COR-L47 (cell line): ENCODE measurements around the gene CCDC34.

ENCODE experiments used
- DNase-seq: peaks from one replicate; lab custom pipeline; 2025; lab: John Stamatoyannopoulos, UW

Gene CCDC34, protein sequence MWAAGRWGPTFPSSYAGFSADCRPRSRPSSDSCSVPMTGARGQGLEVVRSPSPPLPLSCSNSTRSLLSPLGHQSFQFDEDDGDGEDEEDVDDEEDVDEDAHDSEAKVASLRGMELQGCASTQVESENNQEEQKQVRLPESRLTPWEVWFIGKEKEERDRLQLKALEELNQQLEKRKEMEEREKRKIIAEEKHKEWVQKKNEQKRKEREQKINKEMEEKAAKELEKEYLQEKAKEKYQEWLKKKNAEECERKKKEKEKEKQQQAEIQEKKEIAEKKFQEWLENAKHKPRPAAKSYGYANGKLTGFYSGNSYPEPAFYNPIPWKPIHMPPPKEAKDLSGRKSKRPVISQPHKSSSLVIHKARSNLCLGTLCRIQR

DNA sequence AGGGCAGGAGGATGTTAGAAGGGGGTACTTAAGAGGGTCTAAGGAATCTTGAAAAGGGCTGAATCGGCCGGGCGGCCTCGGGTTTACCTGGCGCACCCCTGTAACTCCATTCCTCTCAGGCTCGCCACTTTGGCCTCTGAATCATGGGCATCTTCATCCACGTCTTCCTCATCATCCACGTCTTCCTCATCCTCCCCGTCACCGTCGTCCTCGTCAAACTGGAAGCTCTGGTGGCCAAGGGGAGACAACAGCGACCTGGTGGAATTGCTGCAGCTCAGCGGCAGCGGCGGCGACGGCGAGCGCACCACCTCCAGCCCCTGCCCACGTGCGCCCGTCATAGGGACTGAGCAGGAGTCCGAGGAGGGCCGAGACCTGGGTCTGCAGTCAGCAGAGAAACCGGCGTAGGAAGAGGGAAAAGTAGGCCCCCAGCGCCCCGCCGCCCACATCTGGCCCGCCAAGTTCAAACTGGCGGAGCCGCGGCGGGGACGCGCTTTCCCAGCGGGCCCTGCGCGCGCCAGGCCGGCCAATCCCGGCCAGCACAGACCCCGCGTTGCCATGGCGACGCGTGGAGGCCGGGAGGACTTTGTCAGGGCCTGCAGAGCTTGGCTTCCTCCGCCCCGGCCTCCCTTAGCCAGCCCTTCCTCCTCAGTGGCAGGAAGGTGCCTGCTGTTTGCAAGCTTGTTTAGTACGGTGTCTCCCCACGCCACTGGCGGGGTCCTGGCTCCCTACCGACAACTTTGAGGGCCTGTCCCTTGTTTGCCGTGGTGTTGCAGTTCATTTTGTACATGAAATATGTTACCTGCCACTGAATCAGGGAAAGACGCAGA, at the start of gene CCDC34:
TSS of gene CCDC34 (minus strand) at position 467 of the 827 bp plus-strand sequence. CDS start at position 446, 21 bp downstream.
- peak; percentile 95 for DNase-seq

DNA sequence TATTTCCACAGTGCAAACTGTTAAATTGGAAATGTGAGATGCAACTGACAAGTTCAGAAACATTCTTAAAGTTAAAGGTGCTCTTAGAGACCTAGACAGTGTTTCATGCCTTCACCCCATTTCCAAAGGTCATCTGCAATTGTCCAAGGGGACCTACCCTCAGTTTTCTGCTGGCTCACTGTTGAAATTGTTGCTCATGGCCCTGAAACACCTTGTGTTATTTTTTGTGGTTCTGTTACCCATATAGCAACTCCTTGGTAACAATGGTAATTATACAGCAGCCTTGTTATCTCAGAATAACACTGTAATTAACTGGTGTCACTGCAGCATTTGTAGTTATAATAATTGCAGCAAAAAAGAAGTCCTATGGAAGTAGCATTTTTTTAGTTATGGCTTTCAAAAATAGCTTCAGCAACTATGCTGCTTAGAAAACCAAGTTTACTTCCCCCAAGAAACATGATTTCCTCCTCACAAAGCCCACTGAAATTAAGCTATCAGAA, 49.2 kb upstream of the CCDC34 start:
- peak; percentile 45 for DNase-seq

DNA sequence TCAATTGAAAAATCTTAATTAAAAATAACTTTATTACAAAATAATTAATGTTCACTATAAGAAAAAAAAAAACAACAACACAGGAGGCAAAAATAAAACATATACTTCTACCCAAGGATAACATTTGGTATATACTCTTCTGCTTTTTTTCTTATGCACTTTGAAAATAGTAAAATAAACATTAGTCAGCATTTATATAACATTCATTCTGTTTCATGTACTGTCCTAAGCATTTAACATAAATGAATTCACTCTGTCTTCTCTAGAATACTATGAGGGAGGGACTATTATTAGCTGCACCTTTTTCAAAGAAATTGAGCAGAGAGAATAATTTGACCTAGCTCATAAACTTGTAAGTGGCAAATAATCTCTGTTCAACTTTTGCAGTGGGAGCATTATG, 48.3 kb upstream of the CCDC34 start:
- no peak for DNase-seq

DNA sequence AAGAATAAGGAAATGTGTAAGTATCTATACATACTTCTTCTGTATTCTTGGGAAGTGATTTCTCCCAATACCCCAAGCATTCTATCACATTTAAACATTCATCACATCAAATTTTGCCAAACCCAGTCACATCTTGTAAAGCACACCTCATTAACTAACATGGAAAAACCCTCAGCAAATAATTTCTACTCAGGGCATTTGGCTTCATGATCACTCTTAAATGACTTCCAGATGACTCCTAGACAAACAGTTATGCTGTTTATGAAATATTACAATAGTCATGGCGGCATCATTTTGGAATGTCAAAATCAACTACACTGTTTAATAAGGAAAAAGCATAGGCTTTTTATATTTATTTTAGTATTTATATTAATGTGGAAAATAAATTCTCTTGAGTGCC, 47.3 kb upstream of the CCDC34 start:
- DNase-seq, result no peak

DNA sequence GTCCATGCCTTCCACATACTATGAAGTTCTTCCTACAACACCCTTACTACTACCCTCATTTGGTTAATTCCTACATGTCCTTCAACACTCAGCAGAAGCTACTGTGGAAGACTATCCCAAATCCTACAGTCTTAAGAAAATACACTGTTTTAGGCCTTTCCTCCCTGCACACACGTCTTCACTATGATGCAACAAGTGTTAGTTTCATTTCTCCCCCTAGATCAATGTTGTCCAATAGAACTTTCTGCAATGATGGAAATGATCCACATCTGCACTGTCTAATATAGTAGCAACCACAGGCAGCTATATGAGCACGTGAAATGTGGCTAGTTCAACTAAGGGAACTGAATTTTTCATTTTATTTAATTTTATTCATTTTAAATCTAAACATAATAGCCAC, 46.7 kb upstream of the CCDC34 start:
- no peak for DNase-seq

DNA sequence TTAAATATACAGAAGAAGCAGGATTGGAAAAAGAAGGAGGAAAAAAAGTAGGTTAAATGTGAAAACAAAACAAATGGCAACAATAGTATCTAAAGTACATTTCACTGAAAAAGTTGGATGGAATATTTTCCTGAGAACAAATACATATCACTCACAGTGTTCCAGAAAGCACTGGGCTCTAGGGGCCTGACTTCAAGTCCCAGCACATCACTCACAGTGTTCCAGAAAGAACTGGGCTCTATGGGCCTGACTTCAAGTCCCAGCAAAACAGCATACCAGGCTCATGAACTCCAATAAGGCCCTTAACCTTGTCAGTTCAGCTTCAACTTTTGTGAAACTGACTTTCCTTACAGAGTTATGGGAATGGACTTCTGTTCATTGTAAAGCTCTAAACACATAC, 46.0 kb upstream of the CCDC34 start:
- no peak for DNase-seq

DNA sequence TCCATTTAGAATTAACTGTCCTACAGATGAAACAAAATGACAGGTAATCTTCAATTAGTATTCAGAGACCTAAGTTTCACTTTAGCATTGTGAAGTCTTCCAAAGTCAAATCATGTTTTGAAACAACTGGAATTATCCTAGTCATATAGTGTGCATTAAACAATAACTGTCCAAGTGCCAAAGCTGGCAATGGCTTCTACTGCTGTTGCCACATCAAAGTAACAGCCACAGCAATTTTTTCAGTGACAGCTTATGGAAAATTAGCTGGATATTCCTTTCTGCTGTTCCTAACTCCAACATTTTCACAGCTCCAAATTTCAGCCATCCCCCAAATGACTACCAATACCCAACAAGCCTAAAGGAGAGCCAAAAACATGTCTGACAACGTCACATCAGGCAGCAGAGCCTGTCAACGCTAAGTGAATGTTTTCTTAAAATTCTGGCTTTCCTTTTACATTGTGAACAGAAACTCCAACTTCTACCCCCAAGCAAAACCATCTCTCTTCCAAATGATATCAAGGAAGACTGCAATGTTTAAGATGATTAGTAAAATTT, 45.3 kb upstream of the CCDC34 start:
- no peak for DNase-seq

DNA sequence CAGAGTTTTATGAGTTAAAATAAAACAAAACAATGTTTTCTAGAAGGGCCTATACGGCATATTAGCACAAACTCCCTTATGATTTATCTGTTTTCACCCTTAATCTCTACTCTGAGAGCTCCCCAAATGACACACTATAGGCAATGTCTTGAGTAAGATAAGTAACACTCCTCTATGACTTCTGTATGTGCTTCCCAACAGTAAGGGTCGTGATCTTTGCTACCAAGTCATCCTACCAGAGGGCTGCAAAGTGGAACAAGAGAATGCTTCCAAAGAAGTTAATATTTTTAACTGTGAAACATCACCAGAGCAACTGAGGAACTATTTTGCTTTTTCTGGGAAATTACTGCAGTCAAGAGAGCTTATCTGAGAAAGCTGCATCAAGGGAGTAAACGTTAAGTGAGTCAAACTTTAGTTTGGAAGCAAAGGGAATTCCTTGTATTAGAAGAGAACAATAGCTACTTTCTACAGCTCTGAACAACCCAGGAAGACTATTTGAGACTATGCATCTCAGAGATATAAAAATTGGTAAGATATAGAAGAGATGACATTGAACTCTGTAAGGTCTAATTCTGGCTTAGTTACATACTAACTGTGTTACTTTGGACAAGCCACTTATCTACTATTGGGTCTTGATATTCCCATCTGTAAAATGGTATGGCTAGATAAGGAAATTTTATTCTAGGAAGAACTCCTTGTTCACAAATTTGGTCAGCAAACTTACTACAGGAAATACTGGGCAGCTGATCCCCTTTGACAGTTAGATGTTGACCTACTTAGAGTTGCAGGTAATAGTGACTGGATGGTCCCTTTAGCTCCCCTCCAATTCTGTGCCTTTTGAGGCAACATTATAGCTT, 43.7 kb upstream of the CCDC34 start:
- no peak for DNase-seq

DNA sequence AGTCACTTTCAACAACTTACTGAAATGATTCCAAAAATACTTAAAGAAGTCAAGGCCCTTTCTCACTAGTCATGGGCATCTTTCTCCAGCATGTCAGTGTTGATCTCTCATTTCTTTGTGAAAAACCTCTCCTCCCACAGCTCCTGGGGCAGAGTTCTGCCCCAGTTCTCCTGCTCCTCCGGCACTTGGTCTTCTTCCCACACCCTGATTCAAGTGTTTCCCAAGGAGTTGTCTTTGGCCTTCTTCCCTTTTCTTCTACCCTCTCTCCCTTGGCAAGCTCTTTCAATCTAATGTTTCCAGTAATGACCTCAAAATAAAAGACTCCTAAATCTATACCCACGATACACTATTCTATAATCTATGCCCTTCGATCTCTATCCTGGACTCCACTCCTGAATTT, 42.1 kb upstream of the CCDC34 start:
- no peak for DNase-seq

DNA sequence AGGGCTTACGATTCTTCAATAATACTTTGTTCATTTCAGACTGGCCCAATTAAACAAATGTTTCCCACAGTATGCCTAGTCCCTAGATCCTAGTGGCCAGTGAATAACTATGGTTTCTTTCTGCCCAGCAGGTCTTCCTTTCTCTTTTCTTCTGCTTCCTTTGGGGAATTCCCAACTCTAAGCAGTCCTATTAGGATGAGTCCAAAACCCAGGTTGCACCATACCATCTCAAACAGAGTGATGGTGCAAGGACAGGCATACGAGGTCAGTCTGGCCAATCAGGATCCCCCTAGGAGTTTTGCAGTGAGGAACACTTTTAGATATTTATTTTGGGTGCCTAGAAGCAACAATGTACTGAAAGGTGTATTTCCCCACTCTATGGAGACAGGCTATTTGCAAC, 41.4 kb upstream of the CCDC34 start:
- no peak for DNase-seq

DNA sequence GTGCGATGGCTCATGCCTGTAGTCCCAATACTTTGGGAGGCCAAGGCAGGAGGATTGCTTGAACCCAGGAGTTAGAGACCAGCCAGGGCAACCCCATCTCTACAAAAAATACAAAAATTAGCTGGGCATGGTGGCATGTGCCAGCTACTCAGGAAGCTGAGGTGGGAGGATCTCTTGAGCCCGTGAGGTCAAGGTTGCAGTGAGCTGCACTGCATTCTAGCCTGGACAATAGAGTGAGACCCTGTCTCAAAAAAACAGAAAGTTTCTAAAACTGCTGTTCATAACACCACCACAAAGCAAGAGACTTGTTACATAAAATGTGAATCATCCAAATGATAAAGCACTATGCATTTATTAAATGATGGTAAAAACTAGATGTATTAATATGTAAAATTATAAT, 40.2 kb upstream of the CCDC34 start:
- DNase-seq, result no peak

DNA sequence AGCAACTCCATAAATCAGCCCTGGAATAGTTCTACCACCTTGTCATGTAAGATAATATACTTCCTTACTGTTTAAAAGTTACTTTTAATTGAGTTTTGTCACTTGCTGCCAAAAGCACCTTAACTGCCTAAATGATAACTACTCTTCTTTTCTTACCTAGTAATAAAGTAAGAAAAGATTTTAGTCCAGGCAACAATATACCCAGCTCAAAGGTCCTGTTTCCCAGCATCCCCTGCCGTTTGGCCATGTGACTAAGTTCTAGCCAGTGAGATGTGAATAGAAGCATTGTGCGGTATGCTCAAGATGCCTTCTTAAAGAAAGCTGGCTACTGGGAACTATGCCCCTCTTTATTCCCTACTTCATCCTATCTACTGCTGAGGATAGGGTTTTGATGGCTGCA, 39.4 kb upstream of the CCDC34 start:
- no peak for DNase-seq

DNA sequence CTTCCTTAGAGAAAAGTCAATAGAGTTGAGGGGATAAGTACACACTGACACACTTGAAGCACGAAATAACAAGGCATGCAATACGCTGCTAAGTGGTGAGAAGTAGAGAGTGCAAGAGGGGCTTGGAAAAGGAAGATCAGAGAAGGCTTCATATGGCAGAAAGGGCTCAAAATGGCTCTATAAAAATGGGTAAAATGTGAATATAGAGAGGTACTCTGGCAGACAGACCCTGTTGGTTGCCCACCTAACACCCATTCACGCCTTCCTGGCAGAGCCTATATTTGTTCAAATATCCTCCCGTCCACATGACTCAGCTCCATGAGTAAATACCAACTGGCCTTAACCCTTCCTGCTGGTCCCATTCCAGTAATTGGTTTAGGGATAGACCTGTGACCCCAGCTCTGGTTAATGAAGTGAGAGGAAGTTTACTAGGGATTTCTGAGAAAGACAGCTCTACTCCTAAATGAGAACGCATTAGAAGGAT, 38.9 kb upstream of the CCDC34 start:
- no peak for DNase-seq

DNA sequence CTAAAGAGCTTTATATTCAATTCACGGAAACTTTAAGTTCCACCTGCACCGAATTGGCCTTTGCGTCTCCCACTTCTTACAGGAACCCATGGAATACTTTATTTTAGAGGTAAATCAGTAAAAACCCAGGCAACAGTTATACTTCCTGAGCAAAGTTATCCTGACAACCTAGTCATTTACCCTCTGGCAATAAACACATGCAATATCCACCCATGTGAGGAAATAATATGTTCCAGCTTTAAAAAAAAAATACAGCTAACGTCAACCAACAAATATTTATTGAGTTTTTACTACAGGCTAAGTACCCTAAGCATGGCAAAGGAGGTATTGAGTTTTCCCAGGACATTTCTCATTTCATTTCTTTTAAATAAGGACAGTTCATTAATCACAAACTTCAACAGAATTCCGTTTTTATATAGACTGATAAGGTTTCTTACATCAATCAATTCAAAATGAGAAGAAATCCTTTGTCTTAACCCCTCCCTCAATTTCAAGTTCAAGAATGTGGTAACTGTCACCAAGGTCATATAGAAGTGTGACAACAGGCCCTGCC, 38.3 kb upstream of the CCDC34 start:
- no peak for DNase-seq

DNA sequence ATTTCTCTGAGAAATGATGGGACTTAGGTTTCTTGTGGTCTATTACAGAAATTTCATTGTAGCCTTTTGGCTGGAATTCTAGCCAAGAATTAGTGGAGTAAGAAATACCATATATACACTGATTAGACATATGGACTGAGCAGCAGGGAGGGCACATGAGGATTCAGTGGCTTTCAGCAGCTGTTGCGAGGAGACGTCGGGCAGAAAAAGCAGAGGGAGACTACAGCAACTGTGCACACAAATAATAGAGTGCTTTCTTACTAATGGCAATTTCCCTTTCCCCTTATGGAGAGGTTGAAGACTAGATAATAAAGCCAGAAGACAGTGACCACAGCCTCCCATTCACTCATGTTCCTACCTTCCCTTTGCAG, 35.4 kb upstream of the CCDC34 start:
- no peak for DNase-seq

DNA sequence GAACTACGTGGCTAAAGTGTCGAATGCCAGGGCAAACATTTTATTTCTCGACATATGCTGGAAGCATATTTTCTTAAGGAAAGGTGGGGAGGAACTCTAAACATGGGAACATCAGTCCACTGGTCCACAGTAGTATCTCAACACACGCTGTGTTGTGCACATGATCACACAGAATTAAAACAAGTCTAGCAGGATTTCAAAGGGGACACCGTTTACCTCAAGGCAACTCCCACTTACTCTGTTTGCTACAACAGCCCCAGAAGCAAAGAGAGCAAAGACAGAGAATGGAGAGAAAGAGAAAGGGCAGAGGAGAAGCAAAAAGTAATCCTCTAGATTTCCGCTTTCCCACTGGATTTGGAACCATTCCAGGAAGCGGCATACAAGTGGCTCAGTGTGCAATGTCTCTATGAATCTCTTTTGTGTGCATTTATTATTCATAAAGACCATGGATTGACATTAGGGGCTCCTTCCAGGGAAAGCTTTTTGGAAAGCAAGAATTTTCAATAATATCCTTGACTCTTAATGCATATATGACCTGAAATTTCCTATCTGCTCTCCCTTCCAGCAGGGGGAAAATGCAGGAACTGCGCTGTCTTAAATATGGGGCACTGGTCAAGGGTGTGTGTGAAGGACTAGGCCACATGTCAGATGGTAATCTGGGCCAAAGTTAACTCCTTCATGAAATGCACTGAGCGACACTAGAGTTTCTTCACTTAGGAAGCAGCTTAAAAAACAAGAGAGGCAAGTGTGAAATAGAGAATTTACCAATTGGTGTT, 34.8 kb upstream of the CCDC34 start:
- no peak for DNase-seq

DNA sequence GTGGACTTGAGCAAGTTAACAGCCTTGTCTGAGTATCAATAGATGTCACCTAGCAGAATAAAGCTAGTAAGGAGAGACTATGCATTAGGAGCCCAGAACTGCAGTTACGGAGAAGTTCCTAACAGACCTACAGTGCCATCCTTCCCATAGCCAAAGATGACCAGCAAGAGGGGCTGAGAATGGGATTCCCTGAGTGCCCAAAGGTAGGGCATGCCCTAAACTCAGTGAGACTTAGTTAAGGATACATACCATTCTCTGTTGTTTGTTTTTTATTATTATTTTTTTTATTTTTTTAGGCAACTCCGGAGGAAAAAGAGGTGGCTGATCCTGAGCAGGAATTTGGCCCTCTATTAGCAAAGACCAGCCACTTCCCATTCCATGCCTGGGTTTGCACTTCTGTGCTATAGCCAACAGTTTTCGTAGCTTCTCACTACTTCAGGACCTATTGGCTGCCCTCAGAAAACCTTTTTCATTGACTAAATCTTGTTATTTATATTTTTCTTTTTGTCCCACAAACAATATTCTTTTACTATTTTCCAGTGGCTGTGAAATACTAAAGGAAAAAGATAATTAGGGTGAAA, 33.3 kb upstream of the CCDC34 start:
- no peak for DNase-seq

DNA sequence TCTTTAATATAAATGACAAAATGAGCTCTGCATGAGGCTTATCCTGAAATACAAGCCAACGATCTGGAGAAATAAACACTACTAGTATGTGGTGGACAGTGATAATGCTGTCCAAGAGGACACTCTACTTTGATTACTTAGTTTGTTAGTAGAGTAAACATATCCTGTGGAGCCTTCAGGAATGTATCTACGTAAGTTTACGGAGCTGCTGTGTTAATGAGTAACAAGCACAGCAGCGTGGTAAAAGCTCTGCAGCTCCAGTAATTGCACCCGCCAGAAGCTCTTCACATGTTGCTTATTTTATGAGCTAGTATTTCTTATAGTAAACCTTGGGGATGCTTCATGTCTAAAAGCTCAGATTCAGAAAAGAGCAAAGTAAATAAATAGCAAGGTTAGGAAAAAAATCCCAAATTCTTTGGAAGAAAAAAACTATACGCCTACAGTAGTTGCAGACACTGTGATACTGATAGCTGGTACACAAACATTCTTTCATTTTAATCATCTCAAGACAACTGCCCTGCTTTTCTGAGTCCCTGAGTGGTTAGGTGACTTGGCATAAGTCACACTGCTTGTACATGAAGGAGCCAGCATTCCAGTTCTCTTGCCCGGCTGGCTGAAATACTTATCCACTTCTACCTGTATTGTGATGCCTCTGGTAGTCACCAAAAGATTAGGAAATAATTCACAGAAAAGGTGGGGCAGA, 32.7 kb upstream of the CCDC34 start:
- DNase-seq, result peak; percentile 83

DNA sequence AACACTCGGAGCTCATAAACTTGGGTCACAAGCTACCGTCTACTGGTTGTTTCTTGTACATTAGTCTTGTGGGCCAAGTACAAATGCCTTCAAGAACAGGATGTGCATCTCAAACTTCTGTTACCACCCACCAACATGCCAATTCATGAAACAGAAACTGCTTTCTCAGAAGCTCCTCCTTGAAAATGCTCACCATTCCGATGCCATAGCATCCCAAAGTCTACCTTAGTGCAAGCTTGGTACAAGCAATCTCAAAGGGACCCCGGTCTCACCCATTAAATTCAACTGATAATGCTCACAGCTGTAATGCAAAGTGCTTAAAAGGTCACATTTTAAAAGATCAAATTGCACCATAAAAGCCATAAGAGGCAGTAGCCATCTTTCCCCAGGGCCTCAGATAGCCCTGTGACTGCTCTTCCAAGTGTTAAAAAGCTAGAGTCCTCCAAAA, 31.8 kb upstream of the CCDC34 start:
- no peak for DNase-seq
